Stomach (tissue), 4 donors: Measurements from ENCODE around the gene LCE4A.

Experiments used
- POLR2A ChIP-seq, 4 donors: fragments of 450-650 bp; IDR thresholded peaks; one replicate each; pipeline ENCODE4 v1.6.1; 2016; ENCODE audit warnings: antibody characterized with exemption in 4 of 4, control low read depth in 2 of 4, mild to moderate bottlenecking in 1 of 4, moderate library complexity in 1 of 4
- POLR2AphosphoS5 ChIP-seq, 3 donors: sonication (generic); formaldehyde crosslinking; IDR thresholded peaks; one replicate each; pipeline ENCODE4 v1.6.1; 2016; ENCODE audit warnings: antibody characterized with exemption in 3 of 3
- TF ChIP-seq, protein P1 (sequence below), 7 experiments: fragments of 450-650 bp in 4 of 7; fragments of 200-600 bp in 3 of 7; sonication (generic) in 3 of 7; IDR thresholded peaks; one replicate each; pipeline ENCODE4 v1.5.1; 2016 to 2019; ENCODE audit warnings: antibody characterized with exemption in 7 of 7, control low read depth in 2 of 7, mild to moderate bottlenecking in 1 of 7

GRCh38 chr1:152739841-152740240, 31.9 kb downstream of the LCE4A start:
- TF ChIP-seq POLR2A (IDR thresholded peaks at IDR 0.05) (no peak), POLR2AphosphoS5 (IDR thresholded peaks at IDR 0.05) (no peak)
- TF ChIP-seq, protein P1, sequence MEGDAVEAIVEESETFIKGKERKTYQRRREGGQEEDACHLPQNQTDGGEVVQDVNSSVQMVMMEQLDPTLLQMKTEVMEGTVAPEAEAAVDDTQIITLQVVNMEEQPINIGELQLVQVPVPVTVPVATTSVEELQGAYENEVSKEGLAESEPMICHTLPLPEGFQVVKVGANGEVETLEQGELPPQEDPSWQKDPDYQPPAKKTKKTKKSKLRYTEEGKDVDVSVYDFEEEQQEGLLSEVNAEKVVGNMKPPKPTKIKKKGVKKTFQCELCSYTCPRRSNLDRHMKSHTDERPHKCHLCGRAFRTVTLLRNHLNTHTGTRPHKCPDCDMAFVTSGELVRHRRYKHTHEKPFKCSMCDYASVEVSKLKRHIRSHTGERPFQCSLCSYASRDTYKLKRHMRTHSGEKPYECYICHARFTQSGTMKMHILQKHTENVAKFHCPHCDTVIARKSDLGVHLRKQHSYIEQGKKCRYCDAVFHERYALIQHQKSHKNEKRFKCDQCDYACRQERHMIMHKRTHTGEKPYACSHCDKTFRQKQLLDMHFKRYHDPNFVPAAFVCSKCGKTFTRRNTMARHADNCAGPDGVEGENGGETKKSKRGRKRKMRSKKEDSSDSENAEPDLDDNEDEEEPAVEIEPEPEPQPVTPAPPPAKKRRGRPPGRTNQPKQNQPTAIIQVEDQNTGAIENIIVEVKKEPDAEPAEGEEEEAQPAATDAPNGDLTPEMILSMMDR (IDR thresholded peaks at IDR 0.05): no peak
